ENCODE results near the gene RAB37. TPM values are rescaled to one million over a fixed set of nuclear protein-coding genes. Genes with fewer than 3 reads are reported as not detected.

The RAB37 gene
- total RNA-seq, 1 experiment from 2014 or later: 1.5 TPM

DNA sequence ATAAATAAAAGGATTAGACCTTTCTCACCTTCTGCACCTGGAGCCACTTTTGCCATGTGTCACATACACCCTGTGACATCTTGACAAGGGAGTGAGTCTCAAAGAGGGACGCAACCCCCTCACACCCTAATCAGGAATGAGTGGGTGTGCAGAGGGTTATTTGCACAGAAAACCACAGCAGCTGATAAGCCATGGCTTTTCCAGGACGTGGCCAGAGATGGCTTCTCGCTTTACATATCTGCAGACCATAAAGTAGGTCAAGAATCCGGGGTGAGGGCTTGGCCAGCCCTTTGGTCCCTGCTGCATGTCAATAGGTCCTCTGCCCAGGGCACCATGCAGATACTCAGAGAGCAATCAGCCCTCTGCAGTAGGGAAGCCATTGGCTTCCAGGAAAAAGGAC lies 21.9 kb upstream of the RAB37 start:
- ATAC-seq: peak; percentile 74
- in situ Hi-C loops (cut with HindIII; ENCODE audit: low pct_unique_long_range_greater_than_20kb, low sequenced_read_pairs): no loop called here
- Histone ChIP-seq H3K9me3 (ENCODE audit: control insufficient read depth, insufficient read depth, low read depth, low read length) (no peaks in the 10 kb centered on the region), H3K36me3 (ENCODE audit: control insufficient read depth, insufficient read depth, low read length) (no peaks in the 10 kb centered on the region), H3K27me3 (ENCODE audit: control insufficient read depth, insufficient read depth, low read length) (0 out of 2 replicates have a peak, but pooled peaks cover 3% of the 10 kb centered on the region), H3K4me1 (ENCODE audit: control insufficient read depth, insufficient read depth, low read length) (no peaks in the 10 kb centered on the region), H3K27ac (ENCODE audit: low read length) (no peak overlapping the region), H3K4me3 (ENCODE audit: low read depth in 2 of 2, low read length in 2 of 2) (no peak overlapping the region)
- CTCF ChIA-PET: interaction anchor here (1.0 kb wide), 1 partner anchor 23 kb away, joined by 3 read pairs; no protein-coding TSS in a partner anchor
- TF ChIP-seq TCF7L2 (IDR thresholded peaks at IDR 0.05; ENCODE audit: low read depth, low read length): peak; percentile 58
- TF ChIP-seq SIN3A (IDR thresholded peaks at IDR 0.05; ENCODE audit: borderline replicate concordance, insufficient read depth, low read depth, low read length): no peak
- no peak for DNase-seq (ENCODE audit: low read depth, low spot score)
- POLR2A ChIA-PET: no interaction called here
- BruUV-seq (replicated peaks): no TSS peak
- intact Hi-C loops (cut with micrococcal nuclease; ENCODE audit: unreplicated experiment): no loop called here

- intact Hi-C loops (cut with micrococcal nuclease; ENCODE audit: unreplicated experiment): no loop called here
- Histone ChIP-seq H3K36me3 (ENCODE audit: control insufficient read depth, insufficient read depth, low read length) (no peaks in the 10 kb centered on the region), H3K27ac (ENCODE audit: low read length) (no peak overlapping the region), H3K4me3 (ENCODE audit: low read depth in 2 of 2, low read length in 2 of 2) (no peak overlapping the region), H3K4me1 (ENCODE audit: control insufficient read depth, insufficient read depth, low read length) (no peaks in the 10 kb centered on the region), H3K9me3 (ENCODE audit: control insufficient read depth, insufficient read depth, low read depth, low read length) (no peaks in the 10 kb centered on the region), H3K27me3 (ENCODE audit: control insufficient read depth, insufficient read depth, low read length) (0 out of 2 replicates have a peak, but pooled peaks cover 3% of the 10 kb centered on the region)
- in situ Hi-C loops (cut with HindIII; ENCODE audit: low pct_unique_long_range_greater_than_20kb, low sequenced_read_pairs): no loop called here
- DNase-seq (ENCODE audit: low read depth, low spot score): no peak
- TF ChIP-seq SIN3A (IDR thresholded peaks at IDR 0.05; ENCODE audit: borderline replicate concordance, insufficient read depth, low read depth, low read length): no peak
- ATAC-seq: no peak
- POLR2A ChIA-PET: no interaction called here
- CTCF ChIA-PET: no interaction called here
- no TSS peak for BruUV-seq (replicated peaks)
These were observed 16.6 kb upstream of the RAB37 start for GRCh38 chr17:74720506-74720905.

- Histone ChIP-seq H3K4me1 (ENCODE audit: control insufficient read depth, insufficient read depth, low read length) (no peaks in the 10 kb centered on the region), H3K9me3 (ENCODE audit: control insufficient read depth, insufficient read depth, low read depth, low read length) (no peaks in the 10 kb centered on the region), H3K27ac (ENCODE audit: low read length) (no peak overlapping the region), H3K27me3 (ENCODE audit: control insufficient read depth, insufficient read depth, low read length) (0 out of 2 replicates have a peak, but pooled peaks cover 3% of the 10 kb centered on the region), H3K4me3 (ENCODE audit: low read depth in 2 of 2, low read length in 2 of 2) (no peak overlapping the region), H3K36me3 (ENCODE audit: control insufficient read depth, insufficient read depth, low read length) (no peaks in the 10 kb centered on the region)
- BruUV-seq (replicated peaks): no TSS peak
- intact Hi-C loops (cut with micrococcal nuclease; ENCODE audit: unreplicated experiment) (no loop called here), in situ Hi-C loops (cut with HindIII; ENCODE audit: low pct_unique_long_range_greater_than_20kb, low sequenced_read_pairs) (no loop called here)
- no peak for DNase-seq (ENCODE audit: low read depth, low spot score)
- TF ChIP-seq, protein P1, sequence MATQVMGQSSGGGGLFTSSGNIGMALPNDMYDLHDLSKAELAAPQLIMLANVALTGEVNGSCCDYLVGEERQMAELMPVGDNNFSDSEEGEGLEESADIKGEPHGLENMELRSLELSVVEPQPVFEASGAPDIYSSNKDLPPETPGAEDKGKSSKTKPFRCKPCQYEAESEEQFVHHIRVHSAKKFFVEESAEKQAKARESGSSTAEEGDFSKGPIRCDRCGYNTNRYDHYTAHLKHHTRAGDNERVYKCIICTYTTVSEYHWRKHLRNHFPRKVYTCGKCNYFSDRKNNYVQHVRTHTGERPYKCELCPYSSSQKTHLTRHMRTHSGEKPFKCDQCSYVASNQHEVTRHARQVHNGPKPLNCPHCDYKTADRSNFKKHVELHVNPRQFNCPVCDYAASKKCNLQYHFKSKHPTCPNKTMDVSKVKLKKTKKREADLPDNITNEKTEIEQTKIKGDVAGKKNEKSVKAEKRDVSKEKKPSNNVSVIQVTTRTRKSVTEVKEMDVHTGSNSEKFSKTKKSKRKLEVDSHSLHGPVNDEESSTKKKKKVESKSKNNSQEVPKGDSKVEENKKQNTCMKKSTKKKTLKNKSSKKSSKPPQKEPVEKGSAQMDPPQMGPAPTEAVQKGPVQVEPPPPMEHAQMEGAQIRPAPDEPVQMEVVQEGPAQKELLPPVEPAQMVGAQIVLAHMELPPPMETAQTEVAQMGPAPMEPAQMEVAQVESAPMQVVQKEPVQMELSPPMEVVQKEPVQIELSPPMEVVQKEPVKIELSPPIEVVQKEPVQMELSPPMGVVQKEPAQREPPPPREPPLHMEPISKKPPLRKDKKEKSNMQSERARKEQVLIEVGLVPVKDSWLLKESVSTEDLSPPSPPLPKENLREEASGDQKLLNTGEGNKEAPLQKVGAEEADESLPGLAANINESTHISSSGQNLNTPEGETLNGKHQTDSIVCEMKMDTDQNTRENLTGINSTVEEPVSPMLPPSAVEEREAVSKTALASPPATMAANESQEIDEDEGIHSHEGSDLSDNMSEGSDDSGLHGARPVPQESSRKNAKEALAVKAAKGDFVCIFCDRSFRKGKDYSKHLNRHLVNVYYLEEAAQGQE (IDR thresholded peaks at IDR 0.05; ENCODE audit: insufficient read depth in 1 of 2, low read depth in 2 of 2, low read length in 1 of 2): no peak
- TF ChIP-seq SIN3A (IDR thresholded peaks at IDR 0.05; ENCODE audit: borderline replicate concordance, insufficient read depth, low read depth, low read length) (no peak), CTCF (IDR thresholded peaks at IDR 0.05) (no peak), POLR2AphosphoS5 (IDR thresholded peaks at IDR 0.05; ENCODE audit: low read depth, low read length) (no peak)
- ATAC-seq: no peak
- ChIA-PET CTCF (no interaction called here), POLR2A (no interaction called here)
These were observed 14.3 kb upstream of the RAB37 start for GRCh38 chr17:74722782-74723181.
